AG04450 (cell line): ENCODE data around the gene TGFBR3. TPM values are rescaled to one million over a fixed set of nuclear protein-coding genes. Genes with fewer than 3 reads are reported as not detected.
A peak's percentile ranks its signal among the peaks of the same experiment; 100 is the strongest.

ENCODE experiments used
- CTCF ChIA-PET: fragments of 300-600, 350-600 bp; formaldehyde crosslinking; extraction: SDS; loops from one replicate; lab custom pipeline; 2022; ENCODE audit warnings: antibody characterized with exemption, inconsistent platforms; lab: Charles Lee
- POLR2A ChIA-PET: fragments of 350-600 bp; formaldehyde crosslinking; extraction: SDS; loops from one replicate; lab custom pipeline; 2021; ENCODE audit warnings: antibody characterized with exemption, inconsistent platforms; lab: Yijun Ruan, JAX
- DNase-seq: peaks from one replicate; pipeline ENCODE4 v3.0.0-alpha.2; 2011; ENCODE audit warnings: low read depth, low spot score
- H3K27ac ChIP-seq: one replicate; pipeline ENCODE4 v1.5.1; 2012; ENCODE audit warnings: low read depth, low read length, control low read depth
- H3K27me3 ChIP-seq: one replicate; pipeline ENCODE4 v1.6.0; 2012; ENCODE audit warnings: low read length; ENCODE audit not compliant: control insufficient read depth, insufficient read depth
- H3K4me3 ChIP-seq: 2 replicates; pipeline ENCODE4 v1.5.1; 2011; ENCODE audit warnings: mild to moderate bottlenecking, low read depth, low read length, control low read depth
- H3K9me3 ChIP-seq: 2 replicates; pipeline ENCODE4 v1.5.1; 2012; ENCODE audit warnings: low read length; ENCODE audit not compliant: control insufficient read depth, insufficient read depth
- polyA minus RNA-seq: library from RNA; depleted of rRNA, polyadenylated mRNA; stranded (reverse); fragments of >200 nt; gene quantifications from 2 replicates; pipeline ENCODE4 v1.2.3, GENCODE V29; 2011; rRNA and poly(A)+ RNA removed
- polyA plus RNA-seq: library from polyadenylated mRNA; depleted of rRNA; stranded (reverse); fragments of >200 nt; gene quantifications from 2 replicates; pipeline ENCODE4 v1.2.3, GENCODE V29; 2011; rRNA removed
- TF ChIP-seq, protein P1 (sequence below): IDR thresholded peaks from 2 replicates; pipeline ENCODE4 v1.5.1; 2011; ENCODE audit warnings: low read depth, low read length, control low read depth, inconsistent platforms

Gene TGFBR3
- polyA plus RNA-seq: 24.2 and 36.5 TPM in 2 replicates
- polyA minus RNA-seq: 88.9 and 89.2 TPM in 2 replicates

DNA sequence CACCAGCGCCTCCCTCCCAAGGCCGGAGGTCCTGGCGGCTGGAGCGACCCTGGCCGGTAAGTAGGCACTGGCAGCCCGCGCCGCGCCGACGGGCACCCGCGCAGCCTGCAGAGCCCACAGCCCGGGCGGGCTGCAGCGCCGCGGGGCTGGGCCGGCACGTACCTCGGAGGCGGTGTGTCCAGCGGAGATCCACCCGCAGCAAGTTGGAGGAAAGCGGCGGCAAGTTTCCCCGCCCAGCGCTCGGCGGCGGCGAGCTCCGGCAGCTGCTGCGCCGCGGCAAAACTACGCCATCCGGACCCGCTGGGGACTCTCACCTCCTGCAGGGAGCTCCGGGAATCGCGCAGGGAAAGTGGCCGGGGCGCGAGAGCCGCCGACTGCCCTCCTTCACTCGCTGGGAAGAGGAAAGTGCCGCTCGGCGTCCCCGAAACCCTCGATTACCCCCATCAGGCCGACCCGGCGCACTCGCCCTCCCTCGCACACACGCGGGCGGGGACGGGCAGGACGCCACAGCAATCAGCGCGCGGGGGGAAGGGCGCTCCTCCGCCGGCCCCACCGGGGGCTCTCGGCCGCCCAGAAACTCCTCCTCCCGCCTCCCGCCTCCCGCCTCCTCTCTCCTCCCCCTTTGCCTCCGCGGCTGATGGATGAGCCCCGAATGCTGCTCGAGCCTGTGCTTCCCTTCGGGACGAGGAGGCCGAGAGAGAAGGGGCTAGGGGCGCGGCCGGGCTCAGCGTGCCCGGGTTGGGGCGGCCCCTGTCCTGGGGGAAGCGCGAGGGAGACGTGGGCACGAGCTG, at the start of gene TGFBR3:
Gene TGFBR3 (minus strand): TSS at position 436 of the 791 bp plus-strand sequence. CDS start 24,620 bp downstream, outside the sequence.
- Histone ChIP-seq H3K27me3 (no peaks in the 10 kb centered on the region), H3K4me3 (peak within 1 kb of the TSS; percentile 80), H3K27ac (peak within 1 kb of the TSS; percentile 78), H3K9me3 (no peaks in the 10 kb centered on the region; the same call in 1 of the 2 replicates)
- TF ChIP-seq, protein P1, sequence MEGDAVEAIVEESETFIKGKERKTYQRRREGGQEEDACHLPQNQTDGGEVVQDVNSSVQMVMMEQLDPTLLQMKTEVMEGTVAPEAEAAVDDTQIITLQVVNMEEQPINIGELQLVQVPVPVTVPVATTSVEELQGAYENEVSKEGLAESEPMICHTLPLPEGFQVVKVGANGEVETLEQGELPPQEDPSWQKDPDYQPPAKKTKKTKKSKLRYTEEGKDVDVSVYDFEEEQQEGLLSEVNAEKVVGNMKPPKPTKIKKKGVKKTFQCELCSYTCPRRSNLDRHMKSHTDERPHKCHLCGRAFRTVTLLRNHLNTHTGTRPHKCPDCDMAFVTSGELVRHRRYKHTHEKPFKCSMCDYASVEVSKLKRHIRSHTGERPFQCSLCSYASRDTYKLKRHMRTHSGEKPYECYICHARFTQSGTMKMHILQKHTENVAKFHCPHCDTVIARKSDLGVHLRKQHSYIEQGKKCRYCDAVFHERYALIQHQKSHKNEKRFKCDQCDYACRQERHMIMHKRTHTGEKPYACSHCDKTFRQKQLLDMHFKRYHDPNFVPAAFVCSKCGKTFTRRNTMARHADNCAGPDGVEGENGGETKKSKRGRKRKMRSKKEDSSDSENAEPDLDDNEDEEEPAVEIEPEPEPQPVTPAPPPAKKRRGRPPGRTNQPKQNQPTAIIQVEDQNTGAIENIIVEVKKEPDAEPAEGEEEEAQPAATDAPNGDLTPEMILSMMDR: peak; percentile 59
- DNase-seq: peak; percentile 87
- ChIA-PET POLR2A (interaction anchor here (0.6 to 1.5 kb wide), 11 partner anchors 10 to 864 kb away, joined by 3 to 6 read pairs (median 4); partner anchors contain the start of gene ZNF644), CTCF (interaction anchor here (0.5 to 3.8 kb wide), 4 partner anchors 52 to 373 kb away, joined by 3 to 59 read pairs (median 4); no protein-coding TSS in a partner anchor)

DNA sequence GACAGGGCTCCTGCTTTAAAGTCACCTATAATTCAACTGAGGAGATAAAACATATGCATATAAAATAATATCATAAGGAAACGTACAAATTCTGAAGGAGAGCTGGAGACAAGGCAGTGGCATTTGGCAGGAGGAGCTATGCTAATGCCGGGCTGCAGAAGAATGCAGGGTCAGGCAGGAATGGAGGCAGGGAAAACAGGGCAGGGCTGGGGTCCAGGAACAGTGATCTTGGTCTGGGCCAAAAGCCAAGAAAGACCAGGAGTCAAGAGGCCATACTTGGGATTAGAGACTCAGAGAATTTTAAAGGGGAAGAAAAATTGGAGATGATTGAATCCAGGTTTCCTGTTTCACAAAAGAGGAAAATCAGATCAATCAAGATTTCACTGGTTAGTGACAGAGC, 43.3 kb upstream of the TGFBR3 start:
- H3K27me3 ChIP-seq: no peaks in the 10 kb centered on the region
- no peak overlapping the region for H3K4me3 ChIP-seq
- ChIA-PET CTCF (interaction anchor here (0.6 to 8.2 kb wide), 6 partner anchors 68 to 433 kb away, joined by 3 to 303 read pairs (median 20); partner anchors contain the start of gene CDC7), POLR2A (no interaction called here)
- DNase-seq: no peak
- no peaks in the 10 kb centered on the region for H3K9me3 ChIP-seq
- TF ChIP-seq, protein P1: no peak
- H3K27ac ChIP-seq: no peak overlapping the region

DNA sequence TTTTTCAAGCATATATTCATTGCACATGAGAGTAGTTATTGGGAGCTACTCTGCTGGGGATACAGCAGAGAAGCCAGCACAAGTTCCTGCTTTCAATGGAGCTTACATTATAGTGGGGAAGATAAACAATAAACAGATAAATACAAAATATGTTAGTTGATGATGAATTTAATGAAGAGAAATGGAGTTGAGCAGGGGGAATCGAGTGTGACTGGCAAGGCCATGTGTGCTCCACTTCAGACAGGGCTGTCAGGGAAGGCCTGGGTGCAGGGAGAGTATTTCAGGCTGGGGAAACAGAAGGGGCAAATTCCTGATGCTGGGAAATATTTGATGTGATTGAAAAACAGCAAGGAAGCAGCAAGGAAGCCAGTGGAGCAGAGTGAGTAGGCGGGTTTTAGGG, 42.1 kb upstream of the TGFBR3 start:
- POLR2A ChIA-PET: no interaction called here
- H3K27me3 ChIP-seq: no peaks in the 10 kb centered on the region
- no peak for DNase-seq
- CTCF ChIA-PET: interaction anchor here (0.7 to 8.2 kb wide), 23 partner anchors 20 to 645 kb away, joined by 3 to 303 read pairs (median 3); partner anchors contain the start of genes CDC7, GLMN and RPAP2
- TF ChIP-seq, protein P1: no peak
- no peaks in the 10 kb centered on the region for H3K9me3 ChIP-seq
- no peak overlapping the region for H3K27ac ChIP-seq
- H3K4me3 ChIP-seq: no peak overlapping the region

DNA sequence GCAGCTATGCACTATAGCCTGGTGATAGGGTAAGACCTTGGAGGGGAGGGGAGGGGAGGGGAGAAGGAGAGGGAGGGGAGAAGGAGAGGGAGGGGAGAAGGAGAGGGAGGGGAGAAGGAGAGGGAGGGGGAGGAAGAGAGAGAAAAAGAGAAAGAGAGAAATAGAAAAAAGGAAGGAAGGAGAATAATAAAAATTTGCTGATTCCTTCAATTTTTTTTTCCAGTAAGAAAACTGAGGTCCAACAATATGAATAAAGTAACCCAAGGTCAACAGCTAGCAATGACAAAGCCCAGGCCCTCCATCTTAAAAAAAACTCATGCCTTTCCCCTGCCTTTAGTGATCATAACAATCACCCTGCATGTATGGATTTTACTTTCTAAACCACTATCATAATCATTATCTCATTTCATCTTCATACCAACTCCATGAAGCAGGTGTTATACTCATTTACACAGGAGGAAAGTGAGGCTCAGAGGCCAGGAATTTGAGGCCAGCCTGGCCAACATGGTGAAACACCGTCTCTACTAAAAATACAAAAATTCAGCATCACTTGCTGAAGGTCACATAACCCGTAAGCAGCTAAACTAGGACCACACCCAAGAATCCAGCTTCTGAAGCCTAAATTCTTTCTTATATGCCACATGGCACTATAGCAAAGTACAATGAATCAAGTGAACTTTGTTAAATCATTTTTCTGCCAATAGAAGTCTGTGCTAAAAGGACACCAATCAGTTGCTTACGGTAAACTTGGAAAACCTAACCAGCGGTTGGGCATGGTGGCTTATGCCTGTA, 39.9 kb upstream of the TGFBR3 start:
- no peaks in the 10 kb centered on the region for H3K9me3 ChIP-seq
- no peak for DNase-seq
- no peak overlapping the region for H3K4me3 ChIP-seq
- no peaks in the 10 kb centered on the region for H3K27me3 ChIP-seq
- TF ChIP-seq, protein P1: no peak
- H3K27ac ChIP-seq: no peak overlapping the region
- ChIA-PET CTCF (interaction anchor here (0.9 to 8.2 kb wide), 10 partner anchors 42 to 643 kb away, joined by 3 to 303 read pairs (median 4); no protein-coding TSS in a partner anchor), POLR2A (interaction anchor here (0.9 to 1.4 kb wide), 2 partner anchors 35 to 40 kb away, joined by 5 to 6 read pairs; partner anchors contain the start of gene TGFBR3)
